OCI-LY7 (cell line): ENCODE results near the gene IKBIP. TPM values are rescaled to one million over a fixed set of nuclear protein-coding genes. Genes with fewer than 3 reads are reported as not detected.
"Not testable (repeated sequence)": the region's sequence is repeated elsewhere in the genome, so short reads cannot be mapped to it uniquely, and the experiment has no call there.

Source experiments
- BruUV-seq: library from RNA; stranded (reverse); fragments of 400-500 nt; replicated peaks from 2 replicates; lab custom pipeline; 2021; lab: Mats Ljungman, UMichigan
- CTCF ChIA-PET: fragments of 300-600 bp; sonication (Branson Sonifier 250); formaldehyde crosslinking; loops from one replicate; lab custom pipeline; 2022; ENCODE audit warnings: antibody characterized with exemption; ENCODE audit not compliant: unreplicated experiment; lab: Charles Lee
- POLR2A ChIA-PET: fragments of 300-600 bp; sonication (Branson Sonifier 250); formaldehyde crosslinking; loops from one replicate; lab custom pipeline; 2022; ENCODE audit warnings: antibody characterized with exemption; lab: Charles Lee
- DNase-seq: peaks from one replicate; pipeline ENCODE4 v3.0.0-alpha.2; 2015; ENCODE audit warnings: low spot score
- H2AFZ ChIP-seq: fragments of 200-600 bp; sonication (generic), shearing (Covaris generic); 2 replicates; pipeline ENCODE4 v1.6.1; 2014; ENCODE audit warnings: mild to moderate bottlenecking, antibody characterized with exemption, low read length, moderate library complexity
- H3K27ac ChIP-seq: fragments of 200-600 bp; sonication (generic); 2 replicates; pipeline ENCODE4 v1.5.1; 2014; ENCODE audit warnings: mixed run types, low read depth, mild to moderate bottlenecking, moderate library complexity, low read length, inconsistent platforms; ENCODE audit not compliant: poor library complexity, severe bottlenecking
- H3K36me3 ChIP-seq: fragments of 200-600 bp; sonication (generic); 2 replicates; pipeline ENCODE4 v1.6.1; 2014; ENCODE audit warnings: mild to moderate bottlenecking, antibody characterized with exemption, low read length, moderate library complexity, mixed read lengths; ENCODE audit not compliant: insufficient read depth
- H3K4me1 ChIP-seq: fragments of 200-600 bp; sonication (generic); 2 replicates; pipeline ENCODE4 v1.5.1; 2014; ENCODE audit warnings: mild to moderate bottlenecking, low read length; ENCODE audit not compliant: insufficient read depth, poor library complexity, severe bottlenecking
- H3K4me2 ChIP-seq: fragments of 200-600 bp; sonication (generic); 2 replicates; pipeline ENCODE4 v1.6.1; 2014; ENCODE audit warnings: mild to moderate bottlenecking, low read length
- H3K4me3 ChIP-seq: fragments of 200-600 bp; sonication (generic); 2 replicates; pipeline ENCODE4 v1.5.1; 2014; ENCODE audit warnings: mild to moderate bottlenecking, low read depth, low read length; ENCODE audit not compliant: poor library complexity, severe bottlenecking
- H3K79me2 ChIP-seq: fragments of 200-600 bp; sonication (generic); 2 replicates; pipeline ENCODE4 v1.6.1; 2016; ENCODE audit warnings: low read depth, mild to moderate bottlenecking, low read length, moderate library complexity, mixed read lengths; ENCODE audit not compliant: insufficient read depth
- H3K9me2 ChIP-seq: fragments of 200-600 bp; sonication (generic); 2 replicates; pipeline ENCODE4 v1.6.1; 2016; ENCODE audit warnings: mild to moderate bottlenecking, low read length, mixed read lengths; ENCODE audit not compliant: insufficient read depth
- H3K9me3 ChIP-seq: fragments of 200-600 bp; sonication (generic); 2 replicates; pipeline ENCODE4 v1.6.1; 2014; ENCODE audit warnings: mild to moderate bottlenecking, mixed run types, low read length, mixed read lengths
- H4K20me1 ChIP-seq: fragments of 200-600 bp; sonication (generic); 2 replicates; pipeline ENCODE4 v1.6.1; 2014; ENCODE audit warnings: mild to moderate bottlenecking, antibody characterized with exemption, low read length, moderate library complexity, mixed read lengths; ENCODE audit not compliant: insufficient read depth
- CTCF ChIP-seq: fragments of 200-600 bp; sonication (generic); conservative IDR thresholded peaks from 2 replicates; pipeline ENCODE4 v1.5.1; 2014; ENCODE audit warnings: mild to moderate bottlenecking, antibody characterized with exemption, low read length, moderate library complexity, mixed read lengths
- EZH2phosphoT487 ChIP-seq: fragments of 200-600 bp; sonication (generic); IDR thresholded peaks from 2 replicates; pipeline ENCODE4 v1.6.1; 2018; ENCODE audit warnings: low read depth, borderline replicate concordance, mild to moderate bottlenecking, mixed run types, antibody characterized with exemption, low read length, moderate library complexity, mixed read lengths
- intact Hi-C: fragments of 100-400 bp; cut with micrococcal nuclease; formaldehyde crosslinking; loops from one replicate; pipeline ENCODE4 v1.10.0; 2022; ENCODE audit not compliant: unreplicated experiment
- total RNA-seq, 2 experiments: library from RNA; depleted of rRNA in 1 of 2; stranded (reverse); fragments of >200 nt in 1 of 2; shearing (Covaris generic) in 1 of 2; gene quantifications; 2 replicates each; pipeline ENCODE4 v1.2.3, GENCODE V29; 2014 to 2022

IKBIP gene
- total RNA-seq, 2 experiments from 2014 or later = 18.3 to 26.6 TPM

DNA sequence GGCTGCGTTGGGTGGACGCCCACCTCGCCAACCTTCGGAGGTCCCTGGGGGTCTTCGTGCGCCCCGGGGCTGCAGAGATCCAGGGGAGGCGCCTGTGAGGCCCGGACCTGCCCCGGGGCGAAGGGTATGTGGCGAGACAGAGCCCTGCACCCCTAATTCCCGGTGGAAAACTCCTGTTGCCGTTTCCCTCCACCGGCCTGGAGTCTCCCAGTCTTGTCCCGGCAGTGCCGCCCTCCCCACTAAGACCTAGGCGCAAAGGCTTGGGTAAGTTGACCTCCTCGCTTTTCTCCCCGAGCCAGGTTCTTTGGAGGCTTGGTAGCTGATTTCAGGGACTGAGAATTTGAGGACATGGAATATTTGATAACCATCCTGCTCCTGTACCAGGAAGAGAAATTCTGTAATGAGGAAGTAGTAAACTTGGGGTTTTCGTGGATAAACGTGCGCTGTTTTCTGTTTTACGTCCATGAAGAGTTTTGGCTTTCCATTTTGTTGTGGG is 1.0 kb upstream of the IKBIP start:
- Histone ChIP-seq H4K20me1 (peaks cover 10% of the 10 kb centered on the region; the same call in 1 of the 2 replicates), H3K4me1 (peaks cover 31% of the 10 kb centered on the region), H3K9me3 (peaks cover 3% of the 10 kb centered on the region; the same call in 1 of the 2 replicates), H3K79me2 (peaks cover 66% of the 10 kb centered on the region), H3K9me2 (no peaks in the 10 kb centered on the region), H2AFZ (peak overlapping the region; percentile 79), H3K27ac (peak overlapping the region; percentile 40), H3K4me2 (peak overlapping the region; percentile 82), H3K36me3 (peaks cover 46% of the 10 kb centered on the region), H3K4me3 (peak overlapping the region; percentile 93)
- TF ChIP-seq EZH2phosphoT487 = no peak
- TF ChIP-seq CTCF = no peak; the same call in 1 of the 2 replicates
- ChIA-PET POLR2A (interaction anchor here (0.9 to 1.5 kb wide), 6 partner anchors 9 to 155 kb away, joined by 3 to 5 read pairs (median 4); partner anchors contain the start of gene SLC25A3), CTCF (no interaction called here)
- BruUV-seq = no TSS peak
- intact Hi-C loops = loop anchor here (1.0 to 2.0 kb wide), 3 partner anchors 33 to 129 kb away; partner anchors contain the start of gene SLC25A3
- peak; percentile 36 for DNase-seq

DNA sequence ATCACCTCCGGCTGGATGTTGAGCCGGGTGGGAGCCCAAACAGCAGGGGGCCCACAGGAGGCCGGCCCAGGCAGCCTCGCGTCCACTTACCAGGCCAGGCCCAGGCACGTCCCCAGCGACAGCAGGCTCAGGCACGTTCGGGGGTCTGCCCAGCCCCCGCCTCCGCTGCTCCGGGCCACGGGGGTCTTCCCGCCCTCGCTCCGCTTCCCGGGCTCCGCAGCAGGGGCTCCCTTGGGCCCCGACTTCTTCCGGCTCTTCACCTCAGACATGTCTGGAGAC is 216 bp downstream of the IKBIP start:
- BruUV-seq = no TSS peak
- Histone ChIP-seq H3K27ac (peak overlapping the region; percentile 87), H2AFZ (peak overlapping the region; percentile 40; the same call in 1 of the 2 replicates), H4K20me1 (peaks cover 10% of the 10 kb centered on the region; the same call in 1 of the 2 replicates), H3K36me3 (peaks cover 45% of the 10 kb centered on the region), H3K4me2 (peak overlapping the region; percentile 76), H3K9me2 (no peaks in the 10 kb centered on the region), H3K4me3 (peak overlapping the region; percentile 93), H3K4me1 (peaks cover 31% of the 10 kb centered on the region), H3K9me3 (peaks cover 6% of the 10 kb centered on the region; the same call in 1 of the 2 replicates), H3K79me2 (peaks cover 78% of the 10 kb centered on the region)
- no peak for DNase-seq
- TF ChIP-seq EZH2phosphoT487 (no peak), CTCF (peak; percentile 32; the same call in 1 of the 2 replicates)
- ChIA-PET POLR2A (interaction anchor here (0.6 to 2.8 kb wide), 9 partner anchors 19 to 1106 kb away, joined by 3 to 10 read pairs (median 5); partner anchors contain the start of gene SLC25A3), CTCF (no interaction called here)
- intact Hi-C loops = loop anchor here (1.0 to 2.0 kb wide), 3 partner anchors 32 to 141 kb away; no protein-coding TSS in a partner anchor

GRCh38 chr12:98642801-98643200 is 1.8 kb downstream of the IKBIP start:
- H3K79me2 ChIP-seq = peaks cover 88% of the 10 kb centered on the region
- peaks cover 10% of the 10 kb centered on the region; the same call in 1 of the 2 replicates for H4K20me1 ChIP-seq
- peaks cover 37% of the 10 kb centered on the region for H3K36me3 ChIP-seq
- BruUV-seq, H3K27ac ChIP-seq, H3K9me3 ChIP-seq, CTCF ChIA-PET, intact Hi-C loops, DNase-seq, H2AFZ ChIP-seq, H3K9me2 ChIP-seq: not testable (repeated sequence)
- POLR2A ChIA-PET = interaction anchor here (0.5 to 2.8 kb wide), 2 partner anchors 44 to 50 kb away, joined by 5 to 10 read pairs; partner anchors contain the start of gene SLC25A3
- H3K4me2 ChIP-seq = peak overlapping the region; percentile 76
- H3K4me3 ChIP-seq = peak overlapping the region; percentile 93
- H3K4me1 ChIP-seq = peaks cover 31% of the 10 kb centered on the region
